Adrenal gland (tissue), 12 donors: Measurements from ENCODE around the gene KAZN. TPM values are rescaled to one million over a fixed set of nuclear protein-coding genes. Genes with fewer than 3 reads are reported as not detected.

Source experiments
- DNase-seq, 7 donors: peaks; one replicate each; pipeline ENCODE4 v3.0.0-alpha.2; 2019 to 2020
- H3K27ac ChIP-seq, 5 donors: fragments of 200-600 bp; sonication (generic) in 4 of 5; 1 replicate in 3 of 5; 2 replicates in 2 of 5; pipeline versions ENCODE4 v1.5.1 to v1.8.0; 2016 to 2020; ENCODE audit warnings: mild to moderate bottlenecking in 1 of 5
- H3K27me3 ChIP-seq: fragments of 200-600 bp; 2 replicates; pipeline ENCODE4 v1.8.0; 2021
- H3K36me3 ChIP-seq, 2 donors: fragments of 200-600 bp; replicated peaks in 1 of 2; 1 replicate in 1 of 2; 2 replicates in 1 of 2; pipeline versions ENCODE4 v1.5.1 to v1.8.0; 2018 to 2022
- H3K4me1 ChIP-seq, 2 donors: fragments of 200-600 bp; replicated peaks in 1 of 2; 1 replicate in 1 of 2; 2 replicates in 1 of 2; pipeline versions ENCODE4 v1.5.1 to v1.8.0; 2018 to 2021
- H3K4me3 ChIP-seq, 4 donors: fragments of 200-600 bp; sonication (generic) in 3 of 4; one replicate each; pipeline ENCODE4 v1.5.1; 2016 to 2018
- H3K9me3 ChIP-seq, 3 donors: fragments of 200-600 bp; sonication (generic) in 1 of 3; replicated peaks in 1 of 3; 1 replicate in 2 of 3; 2 replicates in 1 of 3; pipeline versions ENCODE4 v1.5.1 to v1.8.0; 2016 to 2021
- CTCF ChIP-seq, 6 experiments: fragments of 450-650 bp in 4 of 6; fragments of 200-600 bp in 2 of 6; sonication (generic) in 1 of 6; IDR thresholded peaks; 1 replicate in 5 of 6; 2 replicates in 1 of 6; pipeline versions ENCODE4 v1.5.1 to v1.8.0; 2016 to 2021; ENCODE audit warnings: antibody characterized with exemption in 6 of 6, mild to moderate bottlenecking in 2 of 6, moderate library complexity in 1 of 6
- POLR2A ChIP-seq, 2 donors: fragments of 450-650 bp; IDR thresholded peaks; one replicate each; pipeline ENCODE4 v1.6.1; 2017; ENCODE audit warnings: antibody characterized with exemption in 2 of 2, mild to moderate bottlenecking in 2 of 2, moderate library complexity in 1 of 2
- WGBS, 4 donors: extraction: QIAGEN DNeasy Blood & Tissue Kit in 2 of 4; methylation state at CpG; one replicate each; pipeline versions ENCODE4 v1.1.5 to v1.1.7; 2013 to 2017; 5-methylcytosine and 5-hydroxymethylcytosine counted together
- intact Hi-C, 2 donors: fragments of 100-400 bp; cut with DNase I; formaldehyde crosslinking; loops; one replicate each; pipeline versions ENCODE4 v1.14.1 to v1.15.0; 2022 to 2023
- polyA plus RNA-seq, 3 donors: library from polyadenylated mRNA; stranded (reverse); fragments of 200-250 nt in 2 of 3; fragments of 350-450 nt in 1 of 3; fragmentation: Illumina TruSeq in 1 of 3; extraction: RNeasy Lipid Tissue Mini Kit (QIAGEN cat#74804) in 1 of 3; gene quantifications; one replicate each; pipeline ENCODE4 v1.2.3, GENCODE V29; 2013 to 2014
- total RNA-seq, 9 donors: library from RNA; depleted of rRNA in 4 of 9; stranded (reverse); fragments of >200 nt in 4 of 9; fragments of 120-200 nt in 1 of 9; fragmentation: NEBNext Ultra II Directional in 1 of 9; extraction: Animal tissue kit (Norgen Biotek cat#: 25700) in 1 of 9; gene quantifications; one replicate each; pipeline versions ENCODE4 v1.1.0 to v1.2.4, GENCODE V29; 2013 to 2023
- donor health status: healthy with polysubstance abuse.
- donor health status: Bipolar disorder and iron deficiency.
- donor health status: DM: yes; HTN: yes; CAD: no.
- donor health status: DM: no; HTN: no; CAD: no.
- donor health status: DM: no; HTN: no; CAD: no.
- donor health status: DM: yes; HTN: yes; CAD: no.

Gene KAZN
- total and polyA plus RNA-seq, 12 donors: 5.9 to 63.4 (median 29.5) TPM

- intact Hi-C loops: no loop called here
- TF ChIP-seq CTCF (IDR thresholded peaks at IDR 0.05) (no peak), POLR2A (IDR thresholded peaks at IDR 0.05) (no peak)
- WGBS, 4 donors: 80 to 94% (median 85%) methylated on average over 6 of the region's 6 CpGs
These were observed 60.2 kb downstream of the KAZN start for GRCh38 chr1:14658642-14659041.

GRCh38 chr1:14659913-14660312, 61.4 kb downstream of the KAZN start:
- Histone ChIP-seq H3K4me1 (no peaks in the 10 kb centered on the region), H3K36me3 (no peaks in the 10 kb centered on the region), H3K4me3 (no peak overlapping the region), H3K9me3 (no peaks in the 10 kb centered on the region), H3K27me3 (no peaks in the 10 kb centered on the region), H3K27ac (no peak overlapping the region)
- no peak for DNase-seq
- intact Hi-C loops: no loop called here
- TF ChIP-seq CTCF (IDR thresholded peaks at IDR 0.05) (no peak), POLR2A (IDR thresholded peaks at IDR 0.05) (no peak)
- WGBS, 4 donors: 85 to 93% (median 88%) methylated on average over 11 of the region's 11 CpGs

More at GRCh38 chr1:14658642-14659041, 60.2 kb downstream of the KAZN start:
- no peaks in the 10 kb centered on the region for H3K36me3 ChIP-seq
- H3K9me3 ChIP-seq: no peaks in the 10 kb centered on the region
- no peaks in the 10 kb centered on the region for H3K4me1 ChIP-seq
- no peak overlapping the region for H3K4me3 ChIP-seq
- no peak for DNase-seq
- no peaks in the 10 kb centered on the region for H3K27me3 ChIP-seq
- H3K27ac ChIP-seq: no peak overlapping the region

- H3K27me3 ChIP-seq: no peaks in the 10 kb centered on the region
- TF ChIP-seq CTCF (IDR thresholded peaks at IDR 0.05) (no peak), POLR2A (IDR thresholded peaks at IDR 0.05) (no peak)
- no peaks in the 10 kb centered on the region for H3K9me3 ChIP-seq
- no peaks in the 10 kb centered on the region for H3K4me1 ChIP-seq
- WGBS, 4 donors: 62 to 70% (median 68%) methylated on average over 8 of the region's 8 CpGs
- H3K27ac ChIP-seq: no peak overlapping the region
- H3K36me3 ChIP-seq: no peaks in the 10 kb centered on the region
- intact Hi-C loops: no loop called here
- DNase-seq: no peak
- H3K4me3 ChIP-seq: no peak overlapping the region
These were observed 62.3 kb downstream of the KAZN start for GRCh38 chr1:14660801-14661200.

GRCh38 chr1:14661222-14661621, 62.7 kb downstream of the KAZN start:
- no peaks in the 10 kb centered on the region for H3K27me3 ChIP-seq
- no peaks in the 10 kb centered on the region for H3K36me3 ChIP-seq
- no peaks in the 10 kb centered on the region for H3K9me3 ChIP-seq
- H3K4me1 ChIP-seq: no peaks in the 10 kb centered on the region
- no peak for TF ChIP-seq POLR2A (IDR thresholded peaks at IDR 0.05)
- TF ChIP-seq CTCF (IDR thresholded peaks at IDR 0.05): no peak
- H3K4me3 ChIP-seq: no peak overlapping the region
- WGBS, 4 donors: 56 to 86% (median 78%) methylated on average over 2 of the region's 2 CpGs
- no peak overlapping the region for H3K27ac ChIP-seq
- intact Hi-C loops: no loop called here
- DNase-seq: no peak
